Measurements from ENCODE around the gene SLC16A7.
"Not testable (repeated sequence)": the region's sequence is repeated elsewhere in the genome, so short reads cannot be mapped to it uniquely, and the experiment has no call there.

The SLC16A7 gene, protein sequence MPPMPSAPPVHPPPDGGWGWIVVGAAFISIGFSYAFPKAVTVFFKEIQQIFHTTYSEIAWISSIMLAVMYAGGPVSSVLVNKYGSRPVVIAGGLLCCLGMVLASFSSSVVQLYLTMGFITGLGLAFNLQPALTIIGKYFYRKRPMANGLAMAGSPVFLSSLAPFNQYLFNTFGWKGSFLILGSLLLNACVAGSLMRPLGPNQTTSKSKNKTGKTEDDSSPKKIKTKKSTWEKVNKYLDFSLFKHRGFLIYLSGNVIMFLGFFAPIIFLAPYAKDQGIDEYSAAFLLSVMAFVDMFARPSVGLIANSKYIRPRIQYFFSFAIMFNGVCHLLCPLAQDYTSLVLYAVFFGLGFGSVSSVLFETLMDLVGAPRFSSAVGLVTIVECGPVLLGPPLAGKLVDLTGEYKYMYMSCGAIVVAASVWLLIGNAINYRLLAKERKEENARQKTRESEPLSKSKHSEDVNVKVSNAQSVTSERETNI

DNA sequence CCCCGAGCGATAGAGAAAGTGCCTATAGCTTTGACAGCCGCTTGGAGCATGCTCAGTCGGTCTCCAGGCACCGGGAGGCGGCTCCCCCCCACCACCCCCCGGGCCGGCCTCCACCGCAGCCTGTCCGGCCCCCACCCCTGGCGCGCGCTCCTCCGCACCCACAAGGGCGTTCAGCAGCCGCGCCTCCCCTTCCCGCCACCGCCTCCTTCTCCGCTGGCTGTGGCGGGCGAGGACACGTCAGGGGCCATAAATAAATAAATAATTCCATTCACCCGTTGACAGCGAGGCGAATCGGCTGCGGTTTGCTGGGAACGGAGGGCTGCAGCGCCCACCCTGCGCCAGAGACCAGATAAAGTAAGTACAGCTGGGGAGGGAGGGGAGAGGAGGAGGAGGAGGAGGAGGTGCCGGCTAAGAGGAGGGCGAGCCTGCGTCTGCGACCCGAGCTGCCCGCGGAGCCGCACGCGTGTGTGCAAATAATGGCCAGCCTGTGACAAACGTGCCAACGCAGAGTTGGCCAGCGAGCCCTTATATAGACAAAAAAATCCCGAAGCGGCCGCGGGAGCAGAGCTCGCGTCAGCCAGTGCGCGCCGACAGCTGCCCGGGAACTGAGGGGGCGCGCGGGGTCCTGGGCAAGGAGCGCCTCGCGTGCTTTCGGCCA, at the start of gene SLC16A7:
TSS of gene SLC16A7 (plus strand) at position 147 of the 658 bp plus-strand sequence. CDS start 108,773 bp downstream, outside the sequence.
- peak; percentile 38 for DNase-seq

GRCh38 chr12:59548930-59549329, 46.9 kb upstream of the SLC16A7 start:
- DNase-seq = no peak

DNA sequence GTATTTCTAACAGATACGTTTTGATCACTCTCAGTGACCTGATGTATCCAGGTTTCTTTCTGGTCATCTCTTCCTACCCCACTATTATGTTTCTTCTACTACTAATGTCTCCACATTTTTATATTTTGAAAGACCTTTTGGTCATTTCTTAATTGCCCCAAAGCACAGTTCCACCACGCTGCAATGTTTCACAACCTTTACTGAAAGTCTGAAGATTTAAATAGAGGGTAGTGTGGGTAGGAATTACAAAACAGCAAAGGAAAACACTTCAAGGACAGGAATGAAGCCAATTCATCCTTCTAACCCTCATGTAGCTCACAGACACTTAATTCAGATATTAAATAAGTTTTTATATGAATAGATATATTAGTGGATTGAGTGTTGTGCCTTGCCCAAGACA, 36.1 kb upstream of the SLC16A7 start:
- DNase-seq = no peak

DNA sequence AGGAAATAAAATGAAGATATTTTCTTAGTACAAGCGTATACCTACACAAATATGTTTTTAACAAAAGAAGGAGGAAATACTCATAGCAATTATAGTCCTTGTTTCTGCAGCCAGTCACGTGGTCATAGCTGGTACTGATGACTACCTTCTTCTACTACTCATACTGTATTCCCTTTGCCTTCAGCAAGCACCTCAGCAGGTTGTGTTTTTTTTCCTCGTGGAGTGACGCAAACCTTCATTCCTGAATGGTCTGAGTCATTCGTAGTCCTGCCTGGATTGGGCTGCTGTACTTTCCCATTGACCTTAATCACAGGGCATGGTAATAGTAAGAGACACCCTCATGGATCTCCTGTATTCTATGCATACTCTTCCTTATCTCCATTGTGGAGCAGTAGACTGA, 25.7 kb upstream of the SLC16A7 start:
- no peak for DNase-seq

- DNase-seq = no peak
Measured at GRCh38 chr12:59574406-59574805, 21.4 kb upstream of the SLC16A7 start.

GRCh38 chr12:59575826-59576225, 20.0 kb upstream of the SLC16A7 start:
- no peak for DNase-seq

GRCh38 chr12:59578254-59578653, 17.6 kb upstream of the SLC16A7 start:
- DNase-seq = no peak

DNA sequence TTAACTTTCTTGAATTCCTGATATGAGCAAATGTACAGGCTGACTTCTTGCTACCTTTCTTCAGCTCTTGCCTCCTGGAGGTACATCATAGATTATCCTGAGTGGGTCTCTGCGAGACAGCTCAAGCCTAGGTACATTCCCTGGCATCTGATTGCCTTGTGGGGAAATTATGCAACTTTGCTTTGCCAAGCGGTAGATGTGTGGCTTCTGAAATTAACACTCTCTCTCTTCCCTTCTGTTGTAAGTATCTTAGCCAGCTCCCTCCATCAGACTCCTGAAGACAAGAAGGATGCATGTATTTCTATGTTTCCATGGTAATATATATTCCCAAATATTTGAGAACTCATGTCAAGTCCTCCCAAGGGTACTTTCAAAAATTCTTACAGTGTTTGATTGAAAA, 16.2 kb upstream of the SLC16A7 start:
- DNase-seq = no peak

DNA sequence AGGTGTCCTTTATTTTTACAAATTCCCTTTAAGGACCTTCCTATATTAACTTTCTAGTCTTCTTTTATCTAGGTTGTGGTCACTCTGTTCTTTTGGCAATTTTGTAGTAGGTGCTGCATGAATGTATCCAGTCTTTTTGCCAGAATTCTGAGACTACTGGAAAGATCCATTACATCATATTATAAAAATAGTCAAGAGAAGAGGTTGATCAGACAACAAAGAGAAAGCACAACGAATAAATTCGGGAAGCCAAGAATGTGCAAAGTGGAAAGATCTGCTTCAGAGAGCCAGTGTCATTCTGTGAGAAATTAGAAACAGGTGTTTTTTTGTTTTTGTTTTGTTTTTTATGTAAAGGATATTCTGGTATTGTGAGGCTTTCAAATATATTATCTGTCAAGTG, 15.8 kb upstream of the SLC16A7 start:
- no peak for DNase-seq

GRCh38 chr12:59583003-59583712, 12.7 kb upstream of the SLC16A7 start:
- no peak for DNase-seq

DNA sequence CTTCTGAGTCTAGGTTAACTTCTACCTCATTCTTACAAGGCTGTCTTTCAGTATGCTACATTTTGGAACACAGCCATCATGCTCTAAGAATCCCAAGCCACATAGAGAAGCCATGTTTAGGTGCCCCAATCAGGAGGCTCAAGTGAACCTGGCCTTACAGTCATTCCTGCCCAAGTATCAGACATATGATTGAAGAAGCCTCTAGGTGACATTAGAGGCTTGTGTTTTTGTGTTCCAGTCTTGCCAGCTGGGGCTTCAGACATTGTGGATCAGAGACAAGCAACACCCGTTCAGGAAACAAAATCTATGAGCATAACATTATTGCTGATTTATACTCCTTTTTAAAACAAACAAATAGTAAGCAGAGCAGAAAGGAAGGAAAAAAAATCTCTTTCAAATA, 8.1 kb upstream of the SLC16A7 start:
- DNase-seq = no peak

- DNase-seq = no peak
Measured at GRCh38 chr12:59593761-59594160, 2.1 kb upstream of the SLC16A7 start.

GRCh38 chr12:59594943-59595500, 807 bp upstream of the SLC16A7 start:
- DNase-seq = no peak

DNA sequence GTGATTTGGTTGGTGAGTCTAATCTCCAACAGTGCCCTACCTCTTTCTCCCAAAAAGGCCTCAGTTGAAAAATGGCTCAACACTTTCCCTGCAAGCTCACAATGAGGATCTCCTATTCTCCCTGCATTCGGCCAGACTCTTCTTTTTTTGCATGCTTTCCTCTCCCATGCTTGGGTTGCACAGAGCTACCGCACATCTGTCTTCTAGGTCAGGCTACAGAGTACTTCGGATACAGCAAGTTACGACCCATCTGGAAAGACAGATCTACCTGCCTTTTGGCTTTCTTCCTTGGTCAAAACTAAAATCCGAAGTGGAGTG, 305 bp upstream of the SLC16A7 start:
- no peak for DNase-seq

- DNase-seq = no peak
Measured at GRCh38 chr12:59597385-59597781, 1.6 kb downstream of the SLC16A7 start.

DNA sequence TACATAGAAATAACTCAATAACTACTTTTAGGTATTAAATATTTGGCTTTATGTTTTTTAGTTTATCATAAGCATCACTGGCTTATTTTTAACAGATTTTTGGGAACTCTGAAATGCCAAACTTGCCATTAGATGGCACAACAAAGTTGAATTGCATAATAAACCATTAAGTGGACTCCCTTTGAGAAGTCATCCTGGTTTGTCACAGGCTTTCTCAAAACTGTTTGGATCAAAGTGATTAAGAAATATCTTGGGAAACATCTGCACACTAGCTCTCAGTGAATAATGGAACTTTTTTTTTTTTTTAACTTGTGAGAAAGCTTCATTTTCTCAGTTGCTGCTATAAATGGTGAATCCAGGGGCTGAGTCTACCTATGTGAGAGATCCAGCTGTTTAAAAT, 4.3 kb downstream of the SLC16A7 start:
- no peak for DNase-seq

GRCh38 chr12:59603754-59604153, 7.9 kb downstream of the SLC16A7 start:
- DNase-seq = no peak

GRCh38 chr12:59612823-59613434, 17.1 kb downstream of the SLC16A7 start:
- not testable (repeated sequence) for DNase-seq

DNA sequence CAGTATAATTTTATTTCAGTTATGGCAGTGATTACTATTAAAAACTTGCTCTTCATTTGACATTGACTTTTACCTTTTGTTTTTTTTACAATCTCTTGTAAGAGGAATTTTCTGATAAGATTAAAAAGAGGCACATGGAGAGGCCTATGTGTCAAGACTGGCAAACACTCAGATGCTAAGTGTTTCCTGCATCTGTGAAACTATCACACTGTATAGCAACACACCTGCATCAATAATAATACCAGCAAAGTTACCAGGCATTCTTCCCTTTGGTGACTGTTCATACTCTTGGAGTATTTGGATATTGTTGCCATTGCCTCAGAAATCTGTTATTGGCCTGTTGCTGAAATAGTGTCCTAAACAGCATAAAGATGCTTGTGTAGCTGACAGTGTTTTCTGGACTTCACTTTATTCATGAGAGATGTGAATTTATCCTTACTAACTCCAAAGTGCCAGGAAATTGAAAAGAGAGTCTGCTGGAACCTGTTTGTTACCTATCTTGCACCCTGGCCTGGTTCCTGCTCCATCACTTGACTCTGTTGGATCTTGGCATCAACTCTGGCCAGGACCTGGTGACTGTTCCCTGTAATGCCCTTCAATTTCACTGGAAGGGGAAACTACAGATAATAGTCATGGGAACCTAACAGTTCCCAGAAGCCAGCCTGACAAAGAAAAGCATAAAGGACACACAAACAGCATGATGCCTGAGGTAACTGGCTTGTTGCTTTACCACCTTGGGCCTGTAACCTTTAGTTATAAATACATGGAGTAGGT, 19.8 kb downstream of the SLC16A7 start:
- no peak for DNase-seq

GRCh38 chr12:59619461-59620240, 23.8 kb downstream of the SLC16A7 start:
- no peak for DNase-seq

DNA sequence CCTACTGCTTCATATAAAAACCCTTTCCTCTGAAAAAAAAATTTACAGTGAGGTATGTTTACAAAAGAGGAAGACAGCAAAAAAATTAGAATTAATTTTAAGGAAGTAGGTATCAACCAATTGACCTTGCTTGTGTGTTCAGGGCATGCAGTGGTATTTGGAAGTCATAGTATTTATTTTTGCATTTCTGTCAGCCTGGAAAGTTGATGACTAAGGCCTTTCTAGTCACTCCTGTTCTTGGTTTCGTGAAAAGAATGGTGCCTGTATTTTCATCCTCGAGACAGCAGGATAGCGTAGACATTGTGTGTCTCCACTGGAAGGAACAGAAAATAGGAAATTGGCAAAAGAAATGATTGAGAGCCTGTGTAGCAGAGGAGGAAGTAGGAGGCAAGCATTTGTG, 24.5 kb downstream of the SLC16A7 start:
- no peak for DNase-seq

All from NCI-H1105 (cell line).